Measurements from ENCODE around the gene SPSB4. TPM values are rescaled to one million over a fixed set of nuclear protein-coding genes. Genes with fewer than 3 reads are reported as not detected.

SPSB4 gene
- total and polyA plus RNA-seq, 2 of the 8 experiments (the other 6 are each of a cell fraction or from before 2014, with no cell fraction given): 15.1 to 17.2 TPM

DNA sequence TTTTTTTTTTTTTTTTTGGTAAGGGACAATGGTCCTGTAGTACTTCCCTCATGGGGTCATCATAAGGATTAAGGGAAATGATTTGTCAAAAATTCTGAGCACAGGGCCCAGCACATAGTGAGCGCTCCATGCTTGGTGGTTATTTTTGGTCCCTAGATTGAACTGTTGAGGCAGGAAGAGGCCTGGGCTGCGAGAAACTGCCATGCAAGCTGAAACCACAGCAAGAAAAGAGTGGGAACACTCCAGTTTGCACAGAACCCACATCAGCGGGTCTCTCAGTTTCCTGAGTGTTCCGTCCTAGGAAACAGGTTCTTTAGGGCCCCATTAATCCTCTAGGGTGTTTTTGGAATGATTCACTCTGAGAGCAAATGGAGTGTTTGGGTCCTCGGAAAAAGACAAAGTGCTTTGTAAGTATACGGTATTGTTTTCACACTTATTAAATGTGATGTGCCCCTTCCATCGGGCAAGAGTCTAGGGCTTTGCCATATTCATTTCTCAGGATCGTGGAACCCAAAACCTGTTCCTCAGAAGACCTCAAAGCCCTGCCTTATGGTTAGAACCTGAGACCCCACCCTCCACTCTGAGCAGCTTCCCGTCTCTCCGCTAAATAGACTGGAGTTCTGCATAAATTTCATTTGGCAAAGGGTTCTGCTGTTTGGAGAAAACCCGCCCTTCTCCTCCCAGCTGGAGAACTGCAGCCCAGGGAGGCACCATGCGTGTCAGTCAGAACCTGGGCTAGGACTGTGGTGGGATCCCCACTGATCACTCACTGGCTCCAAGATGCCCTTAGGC is 60.4 kb downstream of the SPSB4 start:
- H3K23me2 ChIP-seq (ENCODE audit: low read depth, low read length): no peaks in the 10 kb centered on the region
- no peak overlapping the region for H2BK12ac ChIP-seq (ENCODE audit: low read depth, low read length)
- H3K9ac ChIP-seq (replicated peaks in 1 of 4; ENCODE audit: extremely low read depth in 1 of 4, low read depth in 3 of 4, low read length in 3 of 4): no peak overlapping the region
- H3K18ac ChIP-seq (ENCODE audit: extremely low read depth, low read length): no peak overlapping the region
- H3K14ac ChIP-seq (ENCODE audit: insufficient read length): no peak overlapping the region
- H2BK20ac ChIP-seq (ENCODE audit: low read length): no peak overlapping the region
- H3K79me2 ChIP-seq (ENCODE audit: control insufficient read depth in 1 of 2, insufficient read depth in 2 of 2, low read length in 2 of 2): no peaks in the 10 kb centered on the region
- H4K8ac ChIP-seq (ENCODE audit: extremely low read depth, insufficient read depth, low read length): no peak overlapping the region
- H3K4ac ChIP-seq (replicated peaks; ENCODE audit: insufficient read length, low read depth, low read length): no peak overlapping the region
- no peaks in the 10 kb centered on the region for H3K36me3 ChIP-seq (ENCODE audit: control insufficient read depth in 2 of 4, insufficient read depth in 4 of 4, low read length in 3 of 4)
- H3K56ac ChIP-seq (replicated peaks; ENCODE audit: insufficient read length, low read depth, low read length): no peak overlapping the region
- no peak overlapping the region for H4K91ac ChIP-seq (replicated peaks; ENCODE audit: insufficient read length, low read length)
- ChIA-PET POLR2A (ENCODE audit: partially characterized antibody) (no interaction called here), CTCF (ENCODE audit: partially characterized antibody) (interaction anchor here (0.7 to 9.1 kb wide), 8 partner anchors 11 to 188 kb away, joined by 3 to 119 read pairs (median 4); partner anchors contain the start of gene SPSB4)
- no peak overlapping the region for H4K5ac ChIP-seq (ENCODE audit: insufficient read length, low read depth, low read length)
- no peak overlapping the region for H2BK5ac ChIP-seq (ENCODE audit: low read depth, low read length)
- no peak overlapping the region for H3K23ac ChIP-seq (ENCODE audit: insufficient read length)
- no peak overlapping the region for H2AFZ ChIP-seq (ENCODE audit: low read length)
- H3K4me2 ChIP-seq (ENCODE audit: insufficient read depth in 1 of 2, low read depth in 2 of 2, low read length in 2 of 2): no peak overlapping the region
- H3K27ac ChIP-seq (ENCODE audit: low read depth, low read length): no peak overlapping the region
- 94% methylated on average over 12 of the region's 12 CpGs; no CpG with 5 or more reads in 1 of the 2 experiments for WGBS, 2 experiments (ENCODE audit: extremely low coverage in 1 of 2, insufficient coverage in 1 of 2, insufficient read length in 1 of 2, insufficient replicate concordance in 2 of 2, low coverage in 1 of 2, low lambda C conversion rate in 2 of 2, missing lambda C conversion rate in 1 of 2)
- H4K20me1 ChIP-seq (replicated peaks in 1 of 2; ENCODE audit: control insufficient read depth in 1 of 2, insufficient read depth in 2 of 2, low read length in 2 of 2): no peaks in the 10 kb centered on the region
- TF ChIP-seq PHF8 (conservative IDR thresholded peaks at IDR 0.05; ENCODE audit: low read depth, low read length) (no peak), GABPA (IDR thresholded peaks at IDR 0.05; ENCODE audit: borderline replicate concordance, insufficient read depth, low read length) (no peak), YY1 (IDR thresholded peaks at IDR 0.05; ENCODE audit: low read depth, low read length) (no peak), KDM4A (IDR thresholded peaks at IDR 0.05; ENCODE audit: low read depth, low read length, severe bottlenecking) (no peak), TCF12 (IDR thresholded peaks at IDR 0.05; ENCODE audit: low read depth, low read length) (no peak)
- DNase-seq (ENCODE audit: low read depth in 1 of 2, low spot score in 2 of 2) (no peak), FAIRE-seq (no peak)
- H3K79me1 ChIP-seq (ENCODE audit: low read depth, low read length): no peaks in the 10 kb centered on the region
- H3K4me1 ChIP-seq (replicated peaks in 1 of 4; ENCODE audit: control insufficient read depth in 3 of 4, insufficient read depth in 4 of 4, low read length in 3 of 4): no peaks in the 10 kb centered on the region
- H3K9me3 ChIP-seq (ENCODE audit: insufficient read depth in 2 of 2, low read depth in 1 of 2, low read length in 1 of 2): no peaks in the 10 kb centered on the region
- no peaks in the 10 kb centered on the region for H3K27me3 ChIP-seq (replicated peaks in 1 of 4; ENCODE audit: control insufficient read depth in 3 of 4, extremely low read depth in 1 of 4, insufficient read depth in 3 of 4, low read length in 3 of 4)
- no peak overlapping the region for H2AK5ac ChIP-seq (ENCODE audit: low read depth, low read length)
- H2BK120ac ChIP-seq (replicated peaks; ENCODE audit: low read depth, low read length): no peak overlapping the region
- no peak overlapping the region for H3K4me3 ChIP-seq (ENCODE audit: extremely low read depth in 1 of 4, insufficient read depth in 2 of 4, low read depth in 3 of 4, low read length in 4 of 4)
- H2BK15ac ChIP-seq (ENCODE audit: low read length): no peak overlapping the region

All from H1 (cell line).